GM04503 (cell line): ENCODE results near the gene METTL16.
"Not testable (repeated sequence)": the region's sequence is repeated elsewhere in the genome, so short reads cannot be mapped to it uniquely, and the experiment has no call there.

ENCODE experiments used
- DNase-seq: peaks from one replicate; pipeline ENCODE4 v3.0.0-alpha.2; 2012; ENCODE audit warnings: low read depth

The METTL16 gene

GRCh38 chr17:2502871-2503580, 8.7 kb downstream of the METTL16 start:
- DNase-seq, result no peak

- no peak for DNase-seq
Measured at GRCh38 chr17:2500446-2500845, 11.2 kb downstream of the METTL16 start.

- DNase-seq, result not testable (repeated sequence)
Measured at GRCh38 chr17:2489286-2489685, 22.4 kb downstream of the METTL16 start.

- DNase-seq, result no peak
Measured at GRCh38 chr17:2487306-2487705, 24.4 kb downstream of the METTL16 start.

GRCh38 chr17:2486709-2487108, 25.0 kb downstream of the METTL16 start:
- not testable (repeated sequence) for DNase-seq

- DNase-seq, result no peak
Measured at GRCh38 chr17:2485970-2486369, 25.7 kb downstream of the METTL16 start.

GRCh38 chr17:2485543-2485942, 26.1 kb downstream of the METTL16 start:
- no peak for DNase-seq

- no peak for DNase-seq
Measured at GRCh38 chr17:2484876-2485275, 26.8 kb downstream of the METTL16 start.

GRCh38 chr17:2483084-2483483, 28.6 kb downstream of the METTL16 start:
- DNase-seq, result no peak

GRCh38 chr17:2482218-2482617, 29.5 kb downstream of the METTL16 start:
- no peak for DNase-seq

- no peak for DNase-seq
Measured at GRCh38 chr17:2481760-2482159, 29.9 kb downstream of the METTL16 start.

GRCh38 chr17:2478458-2478857, 33.2 kb downstream of the METTL16 start:
- DNase-seq, result no peak

- no peak for DNase-seq
Measured at GRCh38 chr17:2475056-2475455, 36.6 kb downstream of the METTL16 start.

- DNase-seq, result no peak
Measured at GRCh38 chr17:2474371-2474770, 37.3 kb downstream of the METTL16 start.

- DNase-seq, result peak; percentile 61
Measured at GRCh38 chr17:2468270-2468669, 43.4 kb downstream of the METTL16 start.

- DNase-seq, result no peak
Measured at GRCh38 chr17:2466931-2467330, 44.8 kb downstream of the METTL16 start.

GRCh38 chr17:2462481-2462880, 49.2 kb downstream of the METTL16 start:
- no peak for DNase-seq

GRCh38 chr17:2459917-2460271, 51.8 kb downstream of the METTL16 start:
- DNase-seq, result no peak

GRCh38 chr17:2457913-2458312, 53.8 kb downstream of the METTL16 start:
- no peak for DNase-seq

- DNase-seq, result no peak
Measured at GRCh38 chr17:2456475-2456874, 55.2 kb downstream of the METTL16 start.

GRCh38 chr17:2455956-2456355, 55.7 kb downstream of the METTL16 start:
- DNase-seq, result no peak

- no peak for DNase-seq
Measured at GRCh38 chr17:2453866-2454265, 57.8 kb downstream of the METTL16 start.

- DNase-seq, result no peak
Measured at GRCh38 chr17:2453325-2453724, 58.4 kb downstream of the METTL16 start.

- DNase-seq, result no peak
Measured at GRCh38 chr17:2452216-2452750, 59.4 kb downstream of the METTL16 start.
